Trophoblast cell (in vitro differentiated cells and primary cell): ENCODE results near the gene KRTAP10-8.

Experiments
- DNase-seq, 2 donors: peaks; one replicate each; pipeline ENCODE4 v3.0.0-alpha.2; 2016
- H2AFZ ChIP-seq: 2 replicates; pipeline ENCODE4 v1.6.1; 2013; ENCODE audit warnings: low read length, moderate library complexity, mild to moderate bottlenecking; ENCODE audit not compliant: insufficient read depth, poor library complexity
- H2AK5ac ChIP-seq: 2 replicates; pipeline ENCODE4 v1.6.1; 2013; ENCODE audit warnings: mild to moderate bottlenecking, low read length
- H2BK120ac ChIP-seq: 2 replicates; pipeline ENCODE4 v1.6.1; 2013; ENCODE audit warnings: low read length, mild to moderate bottlenecking, moderate library complexity; ENCODE audit not compliant: insufficient read depth, poor library complexity
- H2BK12ac ChIP-seq: 2 replicates; pipeline ENCODE4 v1.6.1; 2013; ENCODE audit warnings: mild to moderate bottlenecking, low read length, moderate library complexity
- H2BK5ac ChIP-seq: 2 replicates; pipeline ENCODE4 v1.6.1; 2013; ENCODE audit warnings: low read length, low read depth, moderate library complexity, mild to moderate bottlenecking; ENCODE audit not compliant: poor library complexity
- H3K14ac ChIP-seq: 2 replicates; pipeline ENCODE4 v1.6.1; 2013; ENCODE audit warnings: mild to moderate bottlenecking, low read length
- H3K18ac ChIP-seq: 2 replicates; pipeline ENCODE4 v1.6.1; 2013; ENCODE audit warnings: mild to moderate bottlenecking, low read length
- H3K23ac ChIP-seq: 2 replicates; pipeline ENCODE4 v1.6.1; 2013; ENCODE audit warnings: low read length
- H3K27ac ChIP-seq: 2 replicates; pipeline ENCODE4 v1.5.1; 2013; ENCODE audit warnings: low read depth, mild to moderate bottlenecking, inconsistent platforms, low read length, moderate library complexity
- H3K27me3 ChIP-seq: 2 replicates; pipeline ENCODE4 v1.6.1; 2013; ENCODE audit warnings: inconsistent platforms, mild to moderate bottlenecking, low read length, moderate library complexity; ENCODE audit not compliant: insufficient read depth
- H3K36me3 ChIP-seq, 2 experiments: 1 replicate in 1 of 2; 2 replicates in 1 of 2; pipeline ENCODE4 v1.6.1; 2013; ENCODE audit warnings: low read length in 2 of 2, mild to moderate bottlenecking in 2 of 2, moderate library complexity in 1 of 2; ENCODE audit not compliant: insufficient read depth in 2 of 2, control insufficient read depth in 1 of 2
- H3K4ac ChIP-seq: 2 replicates; pipeline ENCODE4 v1.6.1; 2013; ENCODE audit warnings: low read depth, mild to moderate bottlenecking, low read length, moderate library complexity
- H3K4me1 ChIP-seq, 2 experiments: 1 replicate in 1 of 2; 2 replicates in 1 of 2; pipeline ENCODE4 v1.6.1; 2013; ENCODE audit warnings: low read length in 2 of 2, mild to moderate bottlenecking in 2 of 2, moderate library complexity in 1 of 2; ENCODE audit not compliant: insufficient read depth in 2 of 2, control insufficient read depth in 1 of 2
- H3K4me2 ChIP-seq: 2 replicates; pipeline ENCODE4 v1.6.1; 2013; ENCODE audit warnings: inconsistent platforms, mild to moderate bottlenecking, low read length, moderate library complexity
- H3K4me3 ChIP-seq: 2 replicates; pipeline ENCODE4 v1.5.1; 2013; ENCODE audit warnings: mild to moderate bottlenecking, low read depth, low read length, inconsistent platforms
- H3K79me1 ChIP-seq: one replicate; pipeline ENCODE4 v1.6.1; 2013; ENCODE audit warnings: low read length
- H3K79me2 ChIP-seq: 2 replicates; pipeline ENCODE4 v1.6.1; 2013; ENCODE audit warnings: low read length, mild to moderate bottlenecking; ENCODE audit not compliant: control insufficient read depth, insufficient read depth, poor library complexity
- H3K9ac ChIP-seq: 2 replicates; pipeline ENCODE4 v1.6.1; 2013; ENCODE audit warnings: mild to moderate bottlenecking, low read length
- H3K9me3 ChIP-seq: 2 replicates; pipeline ENCODE4 v1.6.1; 2013; ENCODE audit warnings: low read depth, mild to moderate bottlenecking, control low read depth, inconsistent platforms, low read length; ENCODE audit not compliant: insufficient read depth
- H4K12ac ChIP-seq: 2 replicates; pipeline ENCODE4 v1.6.1; 2013; ENCODE audit warnings: low read depth, mild to moderate bottlenecking, low read length, moderate library complexity
- H4K8ac ChIP-seq: 2 replicates; pipeline ENCODE4 v1.6.1; 2013; ENCODE audit warnings: low read depth, mild to moderate bottlenecking, low read length, moderate library complexity
- H4K91ac ChIP-seq: one replicate; pipeline ENCODE4 v1.6.1; 2013; ENCODE audit warnings: low read depth, mild to moderate bottlenecking, low read length, moderate library complexity
- WGBS: extraction: QIAGEN DNeasy Blood & Tissue Kit; methylation state at CpG from one replicate; pipeline ENCODE4 v1.1.7; 2013; ENCODE audit warnings: missing lambda C conversion rate; ENCODE audit not compliant: insufficient read length, insufficient coverage; ENCODE audit errors: extremely low coverage; 5-methylcytosine and 5-hydroxymethylcytosine counted together

Gene KRTAP10-8

GRCh38 chr21:44603109-44603875 lies 8.6 kb upstream of the KRTAP10-8 start:
- H3K23ac ChIP-seq = no peak overlapping the region
- H3K4me1 ChIP-seq = no peaks in the 10 kb centered on the region
- peaks cover 7% of the 10 kb centered on the region for H3K9me3 ChIP-seq
- no peak for DNase-seq
- no peak overlapping the region for H4K8ac ChIP-seq
- no peaks in the 10 kb centered on the region for H3K36me3 ChIP-seq
- no peak overlapping the region for H2AK5ac ChIP-seq
- H3K14ac ChIP-seq = no peak overlapping the region
- H2BK120ac ChIP-seq = no peak overlapping the region
- no peaks in the 10 kb centered on the region for H3K27me3 ChIP-seq
- H4K12ac ChIP-seq = no peak overlapping the region
- H3K79me1 ChIP-seq = no peaks in the 10 kb centered on the region
- H3K9ac ChIP-seq = no peak overlapping the region
- no peak overlapping the region for H4K91ac ChIP-seq
- WGBS = no CpG with 5 or more reads among the region's 17 CpGs
- H2AFZ ChIP-seq = no peak overlapping the region
- no peak overlapping the region for H2BK5ac ChIP-seq
- no peak overlapping the region for H3K4me2 ChIP-seq
- H2BK12ac ChIP-seq = no peak overlapping the region
- no peak overlapping the region for H3K18ac ChIP-seq
- H3K4me3 ChIP-seq = no peak overlapping the region
- no peak overlapping the region for H3K27ac ChIP-seq
- H3K79me2 ChIP-seq = no peaks in the 10 kb centered on the region
- no peak overlapping the region for H3K4ac ChIP-seq

GRCh38 chr21:44603911-44604310 lies 8.0 kb upstream of the KRTAP10-8 start:
- no CpG with 5 or more reads among the region's 8 CpGs for WGBS

GRCh38 chr21:44606495-44606894 lies 5.4 kb upstream of the KRTAP10-8 start:
- H2BK12ac ChIP-seq = no peak overlapping the region
- no peak overlapping the region for H3K4me2 ChIP-seq
- H3K79me2 ChIP-seq = no peaks in the 10 kb centered on the region
- H2BK5ac ChIP-seq = no peak overlapping the region
- H3K18ac ChIP-seq = no peak overlapping the region
- no peak overlapping the region for H3K23ac ChIP-seq
- H2BK120ac ChIP-seq = no peak overlapping the region
- no peak overlapping the region for H4K91ac ChIP-seq
- H3K9me3 ChIP-seq = peaks cover 9% of the 10 kb centered on the region
- no peak overlapping the region for H4K12ac ChIP-seq
- H2AK5ac ChIP-seq = no peak overlapping the region
- no peaks in the 10 kb centered on the region for H3K27me3 ChIP-seq
- no peak overlapping the region for H3K4me3 ChIP-seq
- no peaks in the 10 kb centered on the region for H3K79me1 ChIP-seq
- H3K27ac ChIP-seq = no peak overlapping the region
- H4K8ac ChIP-seq = no peak overlapping the region
- WGBS = no CpG with 5 or more reads among the region's 4 CpGs
- H3K9ac ChIP-seq = no peak overlapping the region
- no peaks in the 10 kb centered on the region for H3K36me3 ChIP-seq
- H3K14ac ChIP-seq = no peak overlapping the region
- DNase-seq = no peak
- no peak overlapping the region for H2AFZ ChIP-seq
- H3K4me1 ChIP-seq = no peaks in the 10 kb centered on the region
- no peak overlapping the region for H3K4ac ChIP-seq

More at GRCh38 chr21:44603911-44604310, 8.0 kb upstream of the KRTAP10-8 start:
- Histone ChIP-seq H2BK5ac (no peak overlapping the region), H2AK5ac (no peak overlapping the region), H3K9ac (no peak overlapping the region), H4K12ac (no peak overlapping the region), H3K18ac (no peak overlapping the region), H2BK120ac (no peak overlapping the region), H2AFZ (no peak overlapping the region), H3K4me1 (no peaks in the 10 kb centered on the region), H3K27me3 (no peaks in the 10 kb centered on the region), H3K9me3 (peaks cover 7% of the 10 kb centered on the region), H3K79me1 (no peaks in the 10 kb centered on the region), H3K23ac (no peak overlapping the region), H4K8ac (no peak overlapping the region), H3K4ac (no peak overlapping the region), H3K79me2 (no peaks in the 10 kb centered on the region), H3K14ac (no peak overlapping the region), H4K91ac (no peak overlapping the region), H3K4me2 (no peak overlapping the region), H3K36me3 (no peaks in the 10 kb centered on the region), H3K27ac (no peak overlapping the region), H2BK12ac (no peak overlapping the region), H3K4me3 (no peak overlapping the region)
- DNase-seq = no peak

GRCh38 chr21:44609193-44609592 lies 2.7 kb upstream of the KRTAP10-8 start:
- Histone ChIP-seq H2AFZ (no peak overlapping the region), H3K9ac (no peak overlapping the region), H3K27ac (no peak overlapping the region), H3K14ac (no peak overlapping the region), H3K79me1 (no peaks in the 10 kb centered on the region), H3K36me3 (no peaks in the 10 kb centered on the region), H2AK5ac (no peak overlapping the region), H3K23ac (no peak overlapping the region), H4K8ac (no peak overlapping the region), H3K9me3 (peaks cover 17% of the 10 kb centered on the region), H3K4ac (no peak overlapping the region), H3K4me1 (no peaks in the 10 kb centered on the region), H4K91ac (no peak overlapping the region), H3K18ac (no peak overlapping the region), H3K79me2 (no peaks in the 10 kb centered on the region), H2BK12ac (no peak overlapping the region), H2BK5ac (no peak overlapping the region), H4K12ac (no peak overlapping the region), H3K27me3 (no peaks in the 10 kb centered on the region), H3K4me2 (no peak overlapping the region), H2BK120ac (no peak overlapping the region), H3K4me3 (no peak overlapping the region)
- DNase-seq = no peak
